Natural killer cell (primary cell): ENCODE measurements around the gene REG4. TPM values are rescaled to one million over a fixed set of nuclear protein-coding genes. Genes with fewer than 3 reads are reported as not detected.

Experiments used
- ATAC-seq, 3 donors: fragments of 150-1000 bp in 2 of 3; fragments of 200-7000 bp in 1 of 3; cut with Tn5 transposase; 1 replicate in 1 of 3; 2 replicates in 2 of 3; pipeline ENCODE4 v1.10.0; 2021; ENCODE audit warnings: mild to moderate bottlenecking in 2 of 3, moderate library complexity in 2 of 3
- DNase-seq, 2 donors: peaks; one replicate each; pipeline versions ENCODE4 v3.0.0 to v3.0.0-alpha.2; 2013 to 2021; ENCODE audit warnings: mixed read lengths in 1 of 2
- H3K27ac ChIP-seq: one replicate; pipeline ENCODE4 v1.5.1; 2013; ENCODE audit warnings: mild to moderate bottlenecking, low read length
- H3K27me3 ChIP-seq: one replicate; pipeline ENCODE4 v1.6.1; 2013; ENCODE audit warnings: low read length; ENCODE audit not compliant: control insufficient read depth, insufficient read depth
- H3K36me3 ChIP-seq: one replicate; pipeline ENCODE4 v1.6.1; 2013; ENCODE audit warnings: low read length; ENCODE audit not compliant: control insufficient read depth, insufficient read depth
- H3K4me1 ChIP-seq: one replicate; pipeline ENCODE4 v1.6.1; 2013; ENCODE audit warnings: low read length; ENCODE audit not compliant: control insufficient read depth, insufficient read depth
- H3K4me3 ChIP-seq: one replicate; pipeline ENCODE4 v1.5.1; 2013; ENCODE audit warnings: low read length
- H3K9me3 ChIP-seq: one replicate; pipeline ENCODE4 v1.6.1; 2013; ENCODE audit warnings: low read length; ENCODE audit not compliant: control insufficient read depth, insufficient read depth
- H3K27ac Mint-ChIP-seq, 2 donors: one replicate each; pipeline ENCODE4 v1.8.0; 2022; ENCODE audit warnings: mild to moderate bottlenecking in 2 of 2, mixed read lengths in 2 of 2, moderate library complexity in 1 of 2
- H3K27me3 Mint-ChIP-seq, 2 donors: one replicate each; pipeline ENCODE4 v1.8.0; 2022; ENCODE audit warnings: low read depth in 2 of 2, mixed read lengths in 2 of 2
- H3K36me3 Mint-ChIP-seq: one replicate; pipeline ENCODE4 v1.8.0; 2022; ENCODE audit warnings: mixed read lengths
- H3K4me1 Mint-ChIP-seq, 2 donors: one replicate each; pipeline ENCODE4 v1.8.0; 2022; ENCODE audit warnings: mixed read lengths in 2 of 2
- H3K4me3 Mint-ChIP-seq: one replicate; pipeline ENCODE4 v1.8.0; 2022; ENCODE audit warnings: mild to moderate bottlenecking, moderate library complexity, mixed read lengths
- H3K9me3 Mint-ChIP-seq, 2 donors: one replicate each; pipeline ENCODE4 v1.8.0; 2022; ENCODE audit warnings: mixed read lengths in 2 of 2
- WGBS: methylation state at CpG from one replicate; pipeline ENCODE4 v1.1.7; 2013; ENCODE audit warnings: missing lambda C conversion rate; ENCODE audit not compliant: insufficient coverage; 5-methylcytosine and 5-hydroxymethylcytosine counted together
- intact Hi-C: fragments of 100-400 bp; cut with micrococcal nuclease; formaldehyde crosslinking; loops from one replicate; pipeline ENCODE4 v1.14.2; 2022
- total RNA-seq, 4 donors: library from RNA; stranded (reverse); fragments of 120-200 nt in 1 of 4; gene quantifications; one replicate each; pipeline versions ENCODE4 v1.2.3 to v1.2.4, GENCODE V29; 2013 to 2022
- TF ChIP-seq, protein P1 (sequence below): fragments of 200-600 bp; IDR thresholded peaks from one replicate; pipeline ENCODE4 v1.8.0; 2022; ENCODE audit warnings: antibody characterized with exemption

REG4 gene
- total RNA-seq, 3 donors from 2014 or later (not counting 1 experiment from before 2014, with no cell fraction given), result not detected

DNA sequence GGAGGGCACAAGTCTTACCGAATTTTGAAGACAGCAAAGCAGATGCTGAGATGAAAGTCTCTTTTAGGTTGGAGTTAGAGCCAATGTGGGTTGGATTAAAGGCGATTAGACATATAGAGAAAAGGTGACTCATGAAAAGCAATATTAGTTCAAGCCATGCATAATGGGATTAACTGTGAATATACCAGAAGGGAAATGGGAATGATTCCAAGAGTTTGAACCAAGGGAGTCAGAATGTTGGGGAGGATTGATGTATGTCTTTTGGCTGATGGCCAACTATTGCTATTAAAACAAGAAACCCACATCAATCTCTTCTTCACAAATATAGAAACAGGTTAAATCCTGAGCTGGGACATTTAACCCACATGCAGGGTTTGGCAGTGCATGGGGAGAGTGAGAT, 43.8 kb downstream of the REG4 start:
- ATAC-seq, result no peak

DNA sequence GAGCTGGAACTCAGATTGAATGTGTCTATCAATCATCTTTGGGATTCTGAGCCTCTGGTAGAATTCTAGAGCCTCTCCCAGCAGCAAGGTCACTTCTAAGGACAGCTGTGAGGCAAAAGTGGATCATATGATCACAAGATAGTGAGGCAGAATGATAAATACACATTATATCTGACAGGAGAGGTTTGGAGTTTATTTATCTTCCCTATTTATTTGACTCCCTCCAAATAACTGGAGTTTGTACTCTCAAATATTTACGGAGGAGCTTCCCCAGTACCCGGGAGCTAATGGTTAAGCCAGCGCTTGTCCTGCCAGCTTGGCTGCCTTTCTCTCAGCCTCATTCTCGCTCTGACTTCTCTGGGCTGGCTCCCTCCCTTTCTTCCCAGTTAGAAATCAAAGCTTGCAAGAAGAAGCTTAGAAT, 44.9 kb downstream of the REG4 start:
- Histone ChIP-seq H3K36me3 (no peaks in the 10 kb centered on the region), H3K4me1 (no peaks in the 10 kb centered on the region), H3K27ac (no peak overlapping the region), H3K4me3 (no peak overlapping the region), H3K27me3 (no peaks in the 10 kb centered on the region), H3K9me3 (no peaks in the 10 kb centered on the region)
- peaks cover 11 to 13% of the 10 kb centered on the region in 2 donors for H3K27me3 Mint-ChIP-seq
- no peaks in the 10 kb centered on the region for H3K9me3 Mint-ChIP-seq
- no peaks in the 10 kb centered on the region for H3K36me3 Mint-ChIP-seq
- 94% methylated on average over 4 of the region's 4 CpGs for WGBS
- DNase-seq (no peak), ATAC-seq (no peak)
- TF ChIP-seq, protein P1, sequence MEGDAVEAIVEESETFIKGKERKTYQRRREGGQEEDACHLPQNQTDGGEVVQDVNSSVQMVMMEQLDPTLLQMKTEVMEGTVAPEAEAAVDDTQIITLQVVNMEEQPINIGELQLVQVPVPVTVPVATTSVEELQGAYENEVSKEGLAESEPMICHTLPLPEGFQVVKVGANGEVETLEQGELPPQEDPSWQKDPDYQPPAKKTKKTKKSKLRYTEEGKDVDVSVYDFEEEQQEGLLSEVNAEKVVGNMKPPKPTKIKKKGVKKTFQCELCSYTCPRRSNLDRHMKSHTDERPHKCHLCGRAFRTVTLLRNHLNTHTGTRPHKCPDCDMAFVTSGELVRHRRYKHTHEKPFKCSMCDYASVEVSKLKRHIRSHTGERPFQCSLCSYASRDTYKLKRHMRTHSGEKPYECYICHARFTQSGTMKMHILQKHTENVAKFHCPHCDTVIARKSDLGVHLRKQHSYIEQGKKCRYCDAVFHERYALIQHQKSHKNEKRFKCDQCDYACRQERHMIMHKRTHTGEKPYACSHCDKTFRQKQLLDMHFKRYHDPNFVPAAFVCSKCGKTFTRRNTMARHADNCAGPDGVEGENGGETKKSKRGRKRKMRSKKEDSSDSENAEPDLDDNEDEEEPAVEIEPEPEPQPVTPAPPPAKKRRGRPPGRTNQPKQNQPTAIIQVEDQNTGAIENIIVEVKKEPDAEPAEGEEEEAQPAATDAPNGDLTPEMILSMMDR, result no peak
- H3K4me3 Mint-ChIP-seq, result no peak overlapping the region
- H3K4me1 Mint-ChIP-seq, result no peaks in the 10 kb centered on the region
- intact Hi-C loops, result no loop called here
- H3K27ac Mint-ChIP-seq, result no peak overlapping the region

More for the DNA sequence above, 43.8 kb downstream of the REG4 start:
- Mint-ChIP-seq H3K4me1 (no peaks in the 10 kb centered on the region), H3K27ac (no peak overlapping the region), H3K27me3 (peaks cover 11 to 13% of the 10 kb centered on the region in 2 donors), H3K9me3 (no peaks in the 10 kb centered on the region), H3K4me3 (no peak overlapping the region), H3K36me3 (no peaks in the 10 kb centered on the region)
- TF ChIP-seq, protein P1, result no peak
- WGBS, result 82% methylated on average over 2 of the region's 2 CpGs
- no peak overlapping the region for H3K27ac ChIP-seq
- H3K4me3 ChIP-seq, result no peak overlapping the region
- H3K4me1 ChIP-seq, result no peaks in the 10 kb centered on the region
- no peaks in the 10 kb centered on the region for H3K9me3 ChIP-seq
- intact Hi-C loops, result no loop called here
- H3K36me3 ChIP-seq, result no peaks in the 10 kb centered on the region
- DNase-seq, result no peak
- peaks cover 2% of the 10 kb centered on the region for H3K27me3 ChIP-seq

DNA sequence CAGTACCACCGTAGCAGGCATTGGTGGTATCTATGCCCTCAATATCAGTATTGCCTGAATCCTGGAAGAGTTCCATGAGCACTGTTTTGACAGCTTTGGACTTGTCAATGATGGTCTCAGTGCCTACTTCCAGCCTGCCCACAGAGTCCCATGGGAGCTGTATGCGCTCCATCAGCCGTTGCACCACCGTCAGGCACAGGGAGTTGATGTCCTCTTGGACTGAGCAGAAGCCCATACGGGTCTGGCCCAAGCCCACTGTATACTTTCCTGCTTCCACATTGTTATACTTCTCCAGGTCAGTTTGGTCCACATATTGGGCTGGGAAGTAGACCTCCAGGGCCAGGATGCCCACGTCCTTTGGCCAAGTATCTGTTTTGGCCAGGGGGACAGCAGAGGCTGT, 47.0 kb downstream of the REG4 start:
- no peaks in the 10 kb centered on the region for H3K36me3 ChIP-seq
- Mint-ChIP-seq H3K4me1 (no peaks in the 10 kb centered on the region), H3K27me3 (peaks cover 16 to 21% of the 10 kb centered on the region in 2 donors), H3K27ac (no peak overlapping the region), H3K9me3 (no peaks in the 10 kb centered on the region), H3K36me3 (no peaks in the 10 kb centered on the region), H3K4me3 (no peak overlapping the region)
- TF ChIP-seq, protein P1, result no peak
- no peak overlapping the region for H3K27ac ChIP-seq
- no peaks in the 10 kb centered on the region for H3K4me1 ChIP-seq
- DNase-seq (no peak), ATAC-seq (no peak)
- WGBS, result 79% methylated on average over 6 of the region's 6 CpGs
- no peaks in the 10 kb centered on the region for H3K9me3 ChIP-seq
- H3K27me3 ChIP-seq, result peaks cover 2% of the 10 kb centered on the region
- no peak overlapping the region for H3K4me3 ChIP-seq
- intact Hi-C loops, result no loop called here

DNA sequence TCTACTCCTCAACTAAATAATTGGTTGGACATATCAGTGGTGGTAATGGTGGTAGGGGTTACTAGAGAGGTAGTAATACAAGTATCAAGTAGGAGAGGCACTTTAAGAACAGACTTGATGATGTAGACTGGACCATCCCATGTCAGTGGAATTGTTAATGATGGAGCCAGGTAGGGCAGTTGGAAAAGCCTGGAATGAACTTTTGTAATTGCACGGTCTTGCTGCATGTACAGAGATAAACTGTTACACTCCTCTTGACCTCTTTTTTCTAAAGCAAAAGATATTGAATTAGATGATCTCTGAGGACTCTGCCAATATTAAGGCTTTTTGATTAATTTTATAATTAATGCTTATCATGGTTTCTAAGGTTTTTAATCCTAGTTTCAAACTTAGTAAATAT, 48.3 kb downstream of the REG4 start:
- Mint-ChIP-seq H3K27me3 (peaks cover 16 to 21% of the 10 kb centered on the region in 2 donors), H3K4me1 (peaks cover 5 to 6% of the 10 kb centered on the region in 2 donors), H3K27ac (no peak overlapping the region), H3K36me3 (no peaks in the 10 kb centered on the region), H3K4me3 (no peak overlapping the region), H3K9me3 (no peaks in the 10 kb centered on the region)
- intact Hi-C loops, result no loop called here
- WGBS, result 57% methylated on average over 1 of the region's 1 CpG
- Histone ChIP-seq H3K27me3 (peaks cover 2% of the 10 kb centered on the region), H3K36me3 (no peaks in the 10 kb centered on the region), H3K27ac (no peak overlapping the region), H3K4me3 (no peak overlapping the region), H3K4me1 (no peaks in the 10 kb centered on the region), H3K9me3 (no peaks in the 10 kb centered on the region)
- no peak for ATAC-seq
- TF ChIP-seq, protein P1, result no peak
- no peak for DNase-seq
